HUES6 (cell line): Measurements from ENCODE around the gene SPATA31A5.
"Not testable (repeated sequence)": the region's sequence is repeated elsewhere in the genome, so short reads cannot be mapped to it uniquely, and the experiment has no call there.

ENCODE experiments used
- H3K27ac ChIP-seq: 2 replicates; pipeline ENCODE4 v1.7.0; 2013; ENCODE audit warnings: low read depth, mild to moderate bottlenecking, low read length, inconsistent platforms
- H3K27me3 ChIP-seq: 2 replicates; pipeline ENCODE4 v1.6.1; 2013; ENCODE audit warnings: low read length; ENCODE audit not compliant: control insufficient read depth, insufficient read depth
- H3K36me3 ChIP-seq: 2 replicates; pipeline ENCODE4 v1.6.1; 2013; ENCODE audit warnings: low read length; ENCODE audit not compliant: control insufficient read depth, insufficient read depth
- H3K4me1 ChIP-seq: 2 replicates; pipeline ENCODE4 v1.6.1; 2013; ENCODE audit warnings: low read length; ENCODE audit not compliant: control insufficient read depth, insufficient read depth
- H3K4me3 ChIP-seq: 2 replicates; pipeline ENCODE4 v1.5.1; 2013; ENCODE audit warnings: low read depth, low read length
- H3K9ac ChIP-seq: one replicate; pipeline ENCODE4 v1.6.1; 2013; ENCODE audit warnings: mild to moderate bottlenecking, low read length
- H3K9me3 ChIP-seq: 2 replicates; pipeline ENCODE4 v1.6.1; 2013; ENCODE audit warnings: low read depth, low read length; ENCODE audit not compliant: control insufficient read depth, insufficient read depth

Gene SPATA31A5

DNA sequence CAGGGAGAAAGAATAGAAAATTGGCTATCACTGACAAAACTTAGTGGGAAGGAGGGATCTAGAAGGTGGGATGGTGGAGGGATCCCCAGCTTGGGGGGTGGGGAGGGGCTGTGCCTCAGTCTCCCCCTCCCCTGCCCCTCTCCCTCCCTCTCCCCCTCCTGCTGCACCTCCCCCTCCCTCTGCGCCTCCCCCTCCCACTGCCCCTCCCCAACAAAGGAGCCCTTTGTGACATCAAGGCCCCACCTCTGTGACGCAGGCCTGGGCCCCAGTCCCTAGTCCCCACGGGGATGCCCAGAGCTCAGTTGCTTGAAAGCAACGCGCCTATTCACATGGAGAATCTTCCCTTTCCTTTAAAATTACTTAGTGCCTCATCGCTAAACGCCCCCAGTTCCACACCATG lies at the start of gene SPATA31A5:
Gene SPATA31A5 (plus strand): TSS at position 301 of the 400 bp plus-strand sequence. CDS start 29 bp downstream, at position 330.
- H3K27me3 ChIP-seq, H3K9ac ChIP-seq, H3K27ac ChIP-seq, H3K4me3 ChIP-seq, H3K4me1 ChIP-seq, H3K36me3 ChIP-seq, H3K9me3 ChIP-seq: not testable (repeated sequence)

DNA sequence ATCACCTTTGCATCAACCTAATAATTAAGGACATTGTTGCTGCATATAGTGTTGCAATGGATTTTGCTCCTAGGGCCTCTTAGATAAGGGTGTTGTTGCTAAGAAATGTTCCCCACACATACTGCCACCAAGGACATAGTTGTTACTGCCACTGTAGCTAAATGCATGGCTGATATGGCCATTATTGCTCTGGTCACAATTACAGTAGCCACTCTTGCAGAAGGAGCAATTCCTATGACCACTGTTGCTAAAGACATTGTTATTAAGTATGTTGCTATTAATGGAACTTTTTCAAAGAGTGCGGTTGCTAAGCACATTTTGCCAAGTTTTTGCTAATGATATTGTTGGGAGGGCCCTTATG lies 48.8 kb downstream of the SPATA31A5 start:
- H3K4me1 ChIP-seq, H3K36me3 ChIP-seq, H3K9ac ChIP-seq, H3K9me3 ChIP-seq, H3K4me3 ChIP-seq, H3K27me3 ChIP-seq, H3K27ac ChIP-seq: not testable (repeated sequence)

DNA sequence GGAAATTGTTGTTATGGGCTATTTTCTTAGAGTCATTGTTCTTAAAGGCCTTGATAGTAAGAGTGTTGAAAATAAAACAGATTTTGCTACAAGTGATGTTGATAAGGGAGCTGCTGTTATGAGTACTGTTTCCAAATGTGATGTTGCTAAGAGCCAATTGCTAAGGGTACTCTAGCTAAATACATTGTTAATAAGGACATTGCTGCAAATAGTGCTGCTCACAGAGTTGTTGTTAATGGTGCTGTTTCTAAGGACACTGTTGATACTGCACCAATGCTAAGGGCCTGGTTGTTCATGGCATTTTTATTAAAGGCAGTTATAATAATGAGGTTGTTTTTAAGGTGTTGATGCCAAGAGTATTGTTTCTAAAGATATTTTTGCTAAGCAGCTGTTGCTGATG lies 52.2 kb downstream of the SPATA31A5 start:
- H3K9me3 ChIP-seq, H3K36me3 ChIP-seq, H3K4me3 ChIP-seq, H3K9ac ChIP-seq, H3K27me3 ChIP-seq, H3K4me1 ChIP-seq, H3K27ac ChIP-seq: not testable (repeated sequence)
